NCI-H2196 (cell line): ENCODE results near the gene GALT.

Experiments
- DNase-seq: peaks from one replicate; lab custom pipeline; 2025; ENCODE audit not compliant: unreplicated experiment; lab: John Stamatoyannopoulos, UW

The GALT gene

GRCh38 chr9:34651876-34652601, 5.6 kb downstream of the GALT start, which contains the start of gene IL11RA:
IL11RA (plus strand) TSS chr9:34652185; CDS start chr9:34655218, 3,033 bp downstream.
- no peak for DNase-seq

GRCh38 chr9:34652602-34653000, 6.1 kb downstream of the GALT start:
- DNase-seq, result no peak

- no peak for DNase-seq
Measured at GRCh38 chr9:34653151-34654072, 6.9 kb downstream of the GALT start.

- DNase-seq, result peak; percentile 65
Measured at GRCh38 chr9:34654323-34655051, 8.0 kb downstream of the GALT start.

- DNase-seq, result no peak
Measured at GRCh38 chr9:34655394-34655793, 8.9 kb downstream of the GALT start.

GRCh38 chr9:34656992-34657391, 10.5 kb downstream of the GALT start:
- DNase-seq, result no peak

GRCh38 chr9:34658461-34658860, 12.0 kb downstream of the GALT start:
- no peak for DNase-seq

GRCh38 chr9:34659592-34660253, 13.2 kb downstream of the GALT start:
- DNase-seq, result peak; percentile 81

- no peak for DNase-seq
Measured at GRCh38 chr9:34662526-34663302, 16.2 kb downstream of the GALT start, which contains the start of gene CCL27. CCL27 (minus strand) TSS chr9:34662657; CDS start chr9:34662633, 24 bp downstream.

- DNase-seq, result no peak
Measured at GRCh38 chr9:34663303-34663605, 16.8 kb downstream of the GALT start.

- DNase-seq, result peak; percentile 36
Measured at GRCh38 chr9:34664281-34665066, 18.0 kb downstream of the GALT start.

- no peak for DNase-seq
Measured at GRCh38 chr9:34665067-34665380, 18.5 kb downstream of the GALT start.

- peak; percentile 98 for DNase-seq
Measured at GRCh38 chr9:34665381-34666250, 19.1 kb downstream of the GALT start.

GRCh38 chr9:34669809-34670562, 23.5 kb downstream of the GALT start:
- no peak for DNase-seq

GRCh38 chr9:34671307-34671706, 24.8 kb downstream of the GALT start:
- no peak for DNase-seq

GRCh38 chr9:34674440-34674839, 28.0 kb downstream of the GALT start:
- DNase-seq, result no peak

GRCh38 chr9:34675048-34675714, 28.7 kb downstream of the GALT start:
- DNase-seq, result peak; percentile 62
